Keratinocyte (primary cell): ENCODE data around the gene GDPD5. TPM values are rescaled to one million over a fixed set of nuclear protein-coding genes. Genes with fewer than 3 reads are reported as not detected.

Experiments
- DNase-seq: peaks from one replicate; pipeline ENCODE4 v3.0.0-alpha.2; 2011; ENCODE audit warnings: low read depth, missing footprints, low spot score
- FAIRE-seq: peaks from 2 replicates; lab custom pipeline; 2011; peaks lifted over from hg19 to GRCh38; lab: Jason Lieb, UNC
- H2AFZ ChIP-seq: 2 replicates; pipeline ENCODE4 v1.6.0; 2012; ENCODE audit warnings: low read length, control low read depth, inconsistent platforms; ENCODE audit not compliant: control insufficient read depth
- H3K27ac ChIP-seq: 2 replicates; pipeline ENCODE4 v1.5.1; 2011; ENCODE audit warnings: low read length; ENCODE audit not compliant: control insufficient read depth, insufficient read depth
- H3K27me3 ChIP-seq: 3 replicates; pipeline ENCODE4 v1.6.0; 2011; ENCODE audit warnings: low read length; ENCODE audit not compliant: control insufficient read depth, insufficient read depth; ENCODE audit errors: extremely low read depth
- H3K36me3 ChIP-seq, 2 experiments: 2 replicates in 1 of 2; 3 replicates in 1 of 2; pipeline ENCODE4 v1.5.1; 2011; ENCODE audit warnings: low read length in 2 of 2, mild to moderate bottlenecking in 1 of 2; ENCODE audit not compliant: control insufficient read depth in 2 of 2, insufficient read depth in 2 of 2; ENCODE audit errors: extremely low read depth in 1 of 2
- H3K4me1 ChIP-seq: 3 replicates; pipeline ENCODE4 v1.5.1; 2011; ENCODE audit warnings: low read length; ENCODE audit not compliant: control insufficient read depth, insufficient read depth; ENCODE audit errors: extremely low read depth
- H3K4me2 ChIP-seq: 3 replicates; pipeline ENCODE4 v1.6.0; 2011; ENCODE audit warnings: low read depth, low read length; ENCODE audit not compliant: control insufficient read depth, insufficient read depth; ENCODE audit errors: extremely low read depth
- H3K4me3 ChIP-seq, 3 experiments: fragments of 200-600 bp in 1 of 3; sonication (generic) in 1 of 3; 2 replicates in 2 of 3; 3 replicates in 1 of 3; pipeline ENCODE4 v1.5.1; 2011 to 2016; ENCODE audit warnings: low read length in 3 of 3, mild to moderate bottlenecking in 3 of 3, control low read depth in 2 of 3, inconsistent platforms in 1 of 3, low read depth in 1 of 3, mixed read lengths in 1 of 3, mixed run types in 1 of 3, moderate library complexity in 1 of 3; ENCODE audit not compliant: control insufficient read depth in 2 of 3, insufficient read depth in 2 of 3; ENCODE audit errors: extremely low read depth in 1 of 3
- H3K79me2 ChIP-seq: 2 replicates; pipeline ENCODE4 v1.6.0; 2012; ENCODE audit warnings: low read length; ENCODE audit not compliant: control insufficient read depth, insufficient read depth
- H3K9ac ChIP-seq: 3 replicates; pipeline ENCODE4 v1.6.0; 2011; ENCODE audit warnings: low read length; ENCODE audit not compliant: control insufficient read depth, insufficient read depth; ENCODE audit errors: extremely low read depth
- H3K9me1 ChIP-seq: 3 replicates; pipeline ENCODE4 v1.6.0; 2011; ENCODE audit warnings: low read length; ENCODE audit not compliant: control insufficient read depth, insufficient read depth; ENCODE audit errors: extremely low read depth
- H3K9me3 ChIP-seq: 2 replicates; pipeline ENCODE4 v1.5.1; 2012; ENCODE audit warnings: low read depth, low read length; ENCODE audit not compliant: control insufficient read depth
- H4K20me1 ChIP-seq: 3 replicates; pipeline ENCODE4 v1.6.0; 2011; ENCODE audit warnings: low read length; ENCODE audit not compliant: control insufficient read depth, insufficient read depth; ENCODE audit errors: extremely low read depth
- EZH2 ChIP-seq: IDR thresholded peaks from one replicate; pipeline ENCODE4 v1.6.1; 2012; ENCODE audit warnings: inconsistent platforms, mild to moderate bottlenecking, low read length, moderate library complexity
- dilution Hi-C: fragments of 300-500 bp; cut with MboI; formaldehyde crosslinking; loops from one replicate; pipeline ENCODE4 v1.7.0; 2020; ENCODE audit warnings: low sequenced_read_pairs; ENCODE audit not compliant: extremely low pct_ligation_motif_present
- polyA plus RNA-seq, 5 experiments: library from polyadenylated mRNA; depleted of rRNA in 3 of 5; stranded (reverse) in 3 of 5; stranded (forward) in 1 of 5; unstranded in 1 of 5; fragments of >200 nt; gene quantifications; 1 replicate in 1 of 5; 2 replicates in 3 of 5; 3 replicates in 1 of 5; pipeline versions ENCODE4 v1.2.1 to v1.2.3, GENCODE V29; 2011 to 2012; ENCODE audit warnings: missing spikeins in 2 of 5, low read depth in 1 of 5, low replicate concordance in 1 of 5
- TF ChIP-seq, protein P1 (sequence below), 3 experiments: IDR thresholded peaks in 1 of 3; conservative IDR thresholded peaks in 1 of 3; optimal IDR thresholded peaks in 1 of 3; 2 replicates in 2 of 3; 3 replicates in 1 of 3; pipeline versions ENCODE3 to v1.5.1; 2011; ENCODE audit warnings: low read length in 3 of 3, mild to moderate bottlenecking in 3 of 3, moderate library complexity in 2 of 3, control low read depth in 1 of 3, inconsistent platforms in 1 of 3; ENCODE audit not compliant: insufficient read depth in 2 of 3; ENCODE audit errors: extremely low read depth in 1 of 3

The GDPD5 gene
- polyA plus RNA-seq, 1 donor (not counting 4 experiments of a cell fraction or from before 2014, with no cell fraction given) = 2.1 TPM

- Histone ChIP-seq H3K4me1 (no peaks in the 10 kb centered on the region), H3K36me3 (no peaks in the 10 kb centered on the region), H3K9me3 (no peaks in the 10 kb centered on the region), H3K9ac (no peak overlapping the region), H3K27me3 (peaks cover 5% of the 10 kb centered on the region), H2AFZ (no peak overlapping the region), H3K4me2 (no peak overlapping the region), H3K79me2 (no peaks in the 10 kb centered on the region), H4K20me1 (no peaks in the 10 kb centered on the region), H3K27ac (no peak overlapping the region), H3K4me3 (no peak overlapping the region), H3K9me1 (no peaks in the 10 kb centered on the region)
- dilution Hi-C loops = no loop called here
- no peak for DNase-seq
- no peak for FAIRE-seq
- TF ChIP-seq EZH2 = no peak
- TF ChIP-seq, protein P1, sequence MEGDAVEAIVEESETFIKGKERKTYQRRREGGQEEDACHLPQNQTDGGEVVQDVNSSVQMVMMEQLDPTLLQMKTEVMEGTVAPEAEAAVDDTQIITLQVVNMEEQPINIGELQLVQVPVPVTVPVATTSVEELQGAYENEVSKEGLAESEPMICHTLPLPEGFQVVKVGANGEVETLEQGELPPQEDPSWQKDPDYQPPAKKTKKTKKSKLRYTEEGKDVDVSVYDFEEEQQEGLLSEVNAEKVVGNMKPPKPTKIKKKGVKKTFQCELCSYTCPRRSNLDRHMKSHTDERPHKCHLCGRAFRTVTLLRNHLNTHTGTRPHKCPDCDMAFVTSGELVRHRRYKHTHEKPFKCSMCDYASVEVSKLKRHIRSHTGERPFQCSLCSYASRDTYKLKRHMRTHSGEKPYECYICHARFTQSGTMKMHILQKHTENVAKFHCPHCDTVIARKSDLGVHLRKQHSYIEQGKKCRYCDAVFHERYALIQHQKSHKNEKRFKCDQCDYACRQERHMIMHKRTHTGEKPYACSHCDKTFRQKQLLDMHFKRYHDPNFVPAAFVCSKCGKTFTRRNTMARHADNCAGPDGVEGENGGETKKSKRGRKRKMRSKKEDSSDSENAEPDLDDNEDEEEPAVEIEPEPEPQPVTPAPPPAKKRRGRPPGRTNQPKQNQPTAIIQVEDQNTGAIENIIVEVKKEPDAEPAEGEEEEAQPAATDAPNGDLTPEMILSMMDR (optimal IDR thresholded peaks at IDR 0.05 in 1 of 3, IDR thresholded peaks at IDR 0.05 in 1 of 3, conservative IDR thresholded peaks at IDR 0.05 in 1 of 3; ENCODE audit: extremely low read depth in 1 of 3, insufficient read depth in 2 of 3, low read length in 3 of 3) = no peak
Measured at GRCh38 chr11:75510723-75511019, 15.1 kb downstream of the GDPD5 start.

DNA sequence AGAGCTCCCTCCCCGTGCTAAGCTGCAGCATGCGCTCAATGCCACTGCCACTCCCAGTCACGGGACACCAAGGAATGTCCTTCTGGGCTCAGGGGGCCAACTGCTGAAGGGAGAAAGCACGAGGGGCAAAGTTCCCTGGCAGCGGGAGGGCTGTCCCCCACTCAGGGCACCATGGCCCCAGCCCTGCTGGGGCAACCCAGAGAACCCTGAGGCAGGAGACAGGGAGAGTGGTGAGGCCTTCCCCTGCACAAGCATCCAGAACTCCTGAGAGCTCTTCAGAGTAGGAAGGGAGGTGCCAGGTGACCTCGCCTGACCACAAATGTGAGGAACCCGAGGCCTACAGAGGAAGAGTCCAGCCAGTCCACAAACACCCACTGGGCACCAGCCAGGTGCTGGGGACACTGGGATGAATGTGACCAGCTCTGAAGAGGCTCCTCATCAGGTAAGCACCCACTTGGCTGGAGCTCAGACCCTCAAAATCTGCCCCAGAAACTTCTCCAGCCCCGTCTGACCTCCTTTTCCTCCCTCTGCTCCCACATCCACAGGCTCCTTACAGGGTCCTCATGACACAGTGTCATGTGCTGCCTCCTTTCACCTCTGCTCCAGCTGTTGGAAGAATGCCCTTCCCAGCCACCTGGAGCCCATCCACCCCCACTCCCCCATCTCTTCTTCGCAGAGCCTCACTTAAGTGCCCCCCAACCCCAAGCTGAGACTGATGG is 15.6 kb downstream of the GDPD5 start:
- dilution Hi-C loops = no loop called here

More for the DNA sequence above, 15.6 kb downstream of the GDPD5 start:
- no peak for DNase-seq
- Histone ChIP-seq H3K9me1 (no peaks in the 10 kb centered on the region), H3K27ac (no peak overlapping the region), H3K9ac (no peak overlapping the region), H3K4me2 (no peak overlapping the region), H3K4me3 (no peak overlapping the region), H2AFZ (no peak overlapping the region), H3K36me3 (no peaks in the 10 kb centered on the region), H3K9me3 (no peaks in the 10 kb centered on the region), H3K4me1 (no peaks in the 10 kb centered on the region), H3K79me2 (no peaks in the 10 kb centered on the region), H3K27me3 (peaks cover 3% of the 10 kb centered on the region), H4K20me1 (no peaks in the 10 kb centered on the region)
- no peak for TF ChIP-seq EZH2
- TF ChIP-seq, protein P1 (optimal IDR thresholded peaks at IDR 0.05 in 1 of 3, IDR thresholded peaks at IDR 0.05 in 1 of 3, conservative IDR thresholded peaks at IDR 0.05 in 1 of 3; ENCODE audit: extremely low read depth in 1 of 3, insufficient read depth in 2 of 3, low read length in 3 of 3) = no peak
- FAIRE-seq = no peak
